Measurements from ENCODE around the gene CDH18. TPM values are rescaled to one million over a fixed set of nuclear protein-coding genes. Genes with fewer than 3 reads are reported as not detected.

Gene CDH18, protein sequence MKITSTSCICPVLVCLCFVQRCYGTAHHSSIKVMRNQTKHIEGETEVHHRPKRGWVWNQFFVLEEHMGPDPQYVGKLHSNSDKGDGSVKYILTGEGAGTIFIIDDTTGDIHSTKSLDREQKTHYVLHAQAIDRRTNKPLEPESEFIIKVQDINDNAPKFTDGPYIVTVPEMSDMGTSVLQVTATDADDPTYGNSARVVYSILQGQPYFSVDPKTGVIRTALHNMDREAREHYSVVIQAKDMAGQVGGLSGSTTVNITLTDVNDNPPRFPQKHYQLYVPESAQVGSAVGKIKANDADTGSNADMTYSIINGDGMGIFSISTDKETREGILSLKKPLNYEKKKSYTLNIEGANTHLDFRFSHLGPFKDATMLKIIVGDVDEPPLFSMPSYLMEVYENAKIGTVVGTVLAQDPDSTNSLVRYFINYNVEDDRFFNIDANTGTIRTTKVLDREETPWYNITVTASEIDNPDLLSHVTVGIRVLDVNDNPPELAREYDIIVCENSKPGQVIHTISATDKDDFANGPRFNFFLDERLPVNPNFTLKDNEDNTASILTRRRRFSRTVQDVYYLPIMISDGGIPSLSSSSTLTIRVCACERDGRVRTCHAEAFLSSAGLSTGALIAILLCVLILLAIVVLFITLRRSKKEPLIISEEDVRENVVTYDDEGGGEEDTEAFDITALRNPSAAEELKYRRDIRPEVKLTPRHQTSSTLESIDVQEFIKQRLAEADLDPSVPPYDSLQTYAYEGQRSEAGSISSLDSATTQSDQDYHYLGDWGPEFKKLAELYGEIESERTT
- not detected for polyA plus RNA-seq (2012; ENCODE audit: insufficient read depth, insufficient read length)

DNA sequence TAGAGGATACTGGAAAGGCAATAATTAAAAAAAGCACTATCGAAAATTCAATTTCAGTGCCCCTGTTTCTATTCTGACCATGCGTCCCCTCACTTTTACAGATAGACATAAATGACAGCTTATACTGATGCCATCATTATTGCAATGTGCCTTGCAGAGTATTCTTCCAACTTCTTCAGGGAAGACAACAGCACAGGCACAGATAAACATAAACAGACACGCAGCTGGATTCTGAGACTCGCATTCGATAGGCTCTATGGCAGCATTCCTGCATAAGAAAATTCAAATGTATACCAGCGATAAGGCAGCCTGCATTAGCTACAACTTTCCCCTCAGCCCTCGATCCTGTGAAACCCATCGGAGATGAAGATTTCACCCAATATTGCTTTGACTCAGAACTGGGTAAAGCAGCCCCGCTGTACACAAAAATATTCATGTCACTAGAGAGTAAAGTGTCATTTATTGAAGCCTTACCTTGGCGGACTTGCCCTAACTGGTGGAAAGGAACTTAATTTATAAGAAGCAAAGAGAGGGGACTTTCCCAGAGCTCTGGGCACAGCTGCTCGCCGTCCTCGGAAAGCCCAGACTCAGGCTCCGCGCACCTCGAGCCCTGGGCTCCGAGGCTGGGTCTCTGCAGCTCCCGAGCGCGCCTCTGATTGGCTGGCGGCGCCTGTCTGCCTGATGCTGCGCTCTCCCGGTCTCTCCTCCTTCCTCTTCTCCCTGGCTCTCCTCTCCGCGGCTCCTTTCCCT, at the start of gene CDH18:
CDH18 (minus strand) TSS at position 589 of the 750 bp plus-strand sequence. CDS start 149,214 bp downstream, outside the sequence.
- H3K4me3 ChIP-seq (ENCODE audit: low read length) = no peak within 1 kb of the TSS
- no peak for DNase-seq (ENCODE audit: low read depth, low spot score)

DNA sequence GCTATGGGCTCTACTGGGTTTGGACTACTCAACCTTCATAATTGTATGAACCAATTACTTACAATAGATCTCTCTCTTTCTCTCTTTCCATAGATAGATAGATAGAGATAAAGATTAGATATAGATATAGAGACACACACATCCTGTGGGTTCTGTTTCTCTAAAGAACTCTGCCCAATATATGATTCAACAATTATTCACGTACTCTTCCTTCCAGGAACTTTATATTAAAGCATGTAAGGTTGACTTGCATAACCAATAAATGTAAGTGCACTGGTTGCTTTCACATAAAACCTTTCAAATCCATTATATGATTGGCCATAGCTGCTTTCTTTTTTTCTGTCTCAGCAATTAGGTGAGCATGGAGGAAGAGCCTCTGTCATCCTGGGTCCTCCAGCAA, 46.7 kb upstream of the CDH18 start:
- no peak overlapping the region for H3K4me3 ChIP-seq (ENCODE audit: low read length)
- DNase-seq (ENCODE audit: low read depth, low spot score) = no peak

DNA sequence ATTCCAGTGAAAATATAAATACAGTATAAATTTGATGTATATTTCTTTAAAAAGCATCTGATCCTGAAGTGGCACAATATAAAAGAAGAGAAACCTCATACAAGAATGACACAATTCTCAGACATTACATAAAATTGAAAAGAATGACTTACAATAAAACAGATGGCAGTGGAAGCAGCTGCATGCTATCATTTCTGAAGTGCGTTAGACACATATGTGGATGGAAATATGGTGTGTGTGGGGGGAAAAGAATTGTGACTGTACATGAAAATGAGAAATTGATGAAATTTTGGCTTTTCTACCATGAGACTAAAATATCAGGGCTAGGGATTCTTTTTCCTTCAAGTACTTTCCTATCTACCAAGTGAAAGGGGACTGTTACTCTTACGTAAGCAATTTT, 45.9 kb upstream of the CDH18 start:
- no peak overlapping the region for H3K4me3 ChIP-seq (ENCODE audit: low read length)
- no peak for DNase-seq (ENCODE audit: low read depth, low spot score)

DNA sequence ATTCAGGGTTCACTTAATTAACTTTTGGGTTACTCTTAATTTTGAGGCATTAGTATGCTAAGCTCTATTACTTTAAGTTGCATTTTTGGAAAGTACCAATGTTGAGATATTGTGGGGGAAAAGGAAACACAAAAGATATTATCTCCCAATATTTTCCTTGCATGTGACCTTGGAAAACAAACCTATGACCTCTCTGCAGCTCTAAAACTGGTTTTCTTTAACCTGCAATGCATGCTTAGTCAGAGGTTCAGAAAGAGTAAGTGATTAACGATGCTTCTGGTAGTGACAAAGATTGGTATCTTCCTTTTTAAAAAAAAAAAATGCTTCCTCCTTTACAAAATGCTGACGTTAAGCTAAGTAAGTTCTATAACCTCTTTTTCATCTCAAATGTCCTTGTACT, 44.9 kb upstream of the CDH18 start:
- no peak overlapping the region for H3K4me3 ChIP-seq (ENCODE audit: low read length)
- no peak for DNase-seq (ENCODE audit: low read depth, low spot score)

DNA sequence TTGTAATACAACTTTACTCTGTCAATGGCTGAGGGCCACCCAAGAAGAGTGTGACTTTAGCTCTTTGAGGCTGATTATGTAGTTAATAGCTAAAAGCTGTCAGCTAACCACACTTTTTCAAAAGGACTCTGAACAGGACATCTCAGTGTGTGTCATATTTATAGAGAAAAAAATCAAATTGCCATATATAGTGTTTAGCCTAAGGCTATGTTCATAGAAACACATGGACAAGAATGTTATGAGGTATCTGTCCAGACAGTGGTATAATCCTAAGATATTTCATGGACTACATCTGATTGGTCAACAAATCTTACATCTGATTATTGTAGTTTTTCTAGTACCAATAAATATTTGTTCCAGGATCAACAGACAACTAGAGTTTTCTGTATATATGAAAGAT, 42.1 kb upstream of the CDH18 start:
- no peak overlapping the region for H3K4me3 ChIP-seq (ENCODE audit: low read length)
- no peak for DNase-seq (ENCODE audit: low read depth, low spot score)

DNA sequence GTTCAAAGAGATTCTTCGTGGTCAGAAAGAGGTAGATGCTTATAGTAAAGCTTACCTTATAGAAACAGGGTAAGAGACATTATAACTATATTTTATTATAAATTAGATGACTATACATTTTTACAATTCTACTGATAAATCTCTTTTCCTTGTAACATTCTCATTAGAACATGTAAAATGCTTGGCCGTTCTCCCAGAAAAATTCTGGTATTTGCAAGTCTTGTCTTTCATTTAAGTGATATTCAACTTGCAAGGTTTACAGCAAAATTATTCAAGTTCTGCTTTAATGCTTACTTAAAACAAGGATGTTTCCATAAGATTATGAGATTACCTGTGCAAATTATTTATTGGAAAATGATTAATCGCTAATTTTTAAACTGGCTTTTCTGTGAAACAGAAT, 41.3 kb upstream of the CDH18 start:
- no peak overlapping the region for H3K4me3 ChIP-seq (ENCODE audit: low read length)
- no peak for DNase-seq (ENCODE audit: low read depth, low spot score)

DNA sequence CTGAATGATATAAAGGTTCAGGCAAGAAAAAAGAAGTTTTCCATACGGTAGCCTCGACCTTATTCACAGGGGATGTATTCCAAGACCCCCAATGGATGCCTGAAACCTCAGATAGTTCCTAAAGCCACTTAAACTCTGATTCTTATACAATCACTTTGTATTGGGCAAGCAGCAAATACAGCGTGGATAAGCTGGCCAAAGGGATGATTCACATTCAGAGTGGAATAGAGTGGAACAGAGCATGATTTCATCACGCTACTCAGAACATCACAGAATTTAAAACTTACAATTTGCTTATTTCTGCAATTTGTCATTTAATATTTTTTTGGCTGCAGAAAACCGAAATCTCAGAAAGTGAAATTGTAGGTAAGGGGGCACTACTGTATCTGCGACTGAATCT, 40.5 kb upstream of the CDH18 start:
- DNase-seq (ENCODE audit: low read depth, low spot score) = no peak
- H3K4me3 ChIP-seq (ENCODE audit: low read length) = no peak overlapping the region

DNA sequence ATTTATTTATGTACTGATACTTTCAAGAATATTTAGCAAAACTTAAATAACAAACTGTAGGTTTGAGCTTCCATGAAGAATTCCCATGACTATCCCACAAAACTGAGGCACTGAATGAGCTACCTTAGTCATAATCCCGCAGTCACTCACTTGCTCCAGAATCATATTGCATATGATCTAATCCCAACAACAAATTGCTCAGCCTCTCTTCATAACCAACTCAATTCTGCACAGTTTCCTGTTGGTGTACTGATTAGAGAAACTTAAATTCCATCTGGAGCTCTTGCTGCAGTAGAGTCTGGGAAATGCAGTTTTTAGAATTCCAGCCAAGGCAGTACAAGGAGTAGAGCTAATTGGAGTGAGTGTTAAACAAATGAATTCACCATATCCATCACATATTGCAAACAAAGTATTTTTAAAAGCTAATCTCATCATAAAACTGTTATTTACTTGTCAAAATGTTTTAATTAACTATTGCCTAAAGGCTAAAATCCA, 35.7 kb upstream of the CDH18 start:
- H3K4me3 ChIP-seq (ENCODE audit: low read length) = no peak overlapping the region
- no peak for DNase-seq (ENCODE audit: low read depth, low spot score)

DNA sequence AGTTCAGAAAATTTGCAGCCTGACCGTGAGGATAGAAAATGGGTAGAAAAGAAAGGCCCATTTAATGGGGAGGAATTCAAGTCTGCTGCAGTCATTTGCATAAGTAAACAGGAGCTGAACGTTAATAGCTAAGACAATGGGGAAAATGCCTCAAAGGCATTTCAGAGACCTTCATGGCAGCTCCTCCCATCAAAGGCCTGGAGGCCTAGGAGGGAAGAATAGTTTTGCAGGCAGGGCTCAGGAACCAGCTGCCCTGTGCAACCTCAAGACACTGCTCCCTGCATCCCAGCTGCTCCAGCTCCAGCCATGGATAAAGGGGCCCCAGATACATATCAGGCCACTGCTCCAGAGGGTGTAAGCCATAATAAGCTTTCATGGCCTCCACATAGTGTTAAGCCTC, 32.2 kb upstream of the CDH18 start:
- no peak overlapping the region for H3K4me3 ChIP-seq (ENCODE audit: low read length)
- DNase-seq (ENCODE audit: low read depth, low spot score) = no peak

DNA sequence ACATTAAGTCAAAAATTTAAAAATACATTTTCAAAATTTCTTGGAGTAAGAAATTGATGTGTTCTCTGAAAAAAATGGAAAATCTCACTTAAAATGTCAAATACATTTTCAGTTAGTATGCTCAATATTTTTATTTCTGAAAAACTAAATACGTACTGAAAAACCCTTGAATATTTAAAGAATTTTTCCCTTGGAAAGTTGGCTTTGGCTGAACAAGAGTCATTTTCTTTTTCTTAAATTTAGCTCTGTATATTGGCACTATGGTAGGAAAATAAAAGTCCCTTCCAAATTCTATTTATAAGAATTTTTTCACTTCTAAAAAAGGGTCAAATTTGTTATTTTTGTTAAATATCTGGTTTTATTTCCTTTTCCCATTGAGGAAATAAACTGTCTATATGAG, 29.0 kb upstream of the CDH18 start:
- H3K4me3 ChIP-seq (ENCODE audit: low read length) = no peak overlapping the region
- DNase-seq (ENCODE audit: low read depth, low spot score) = no peak

DNA sequence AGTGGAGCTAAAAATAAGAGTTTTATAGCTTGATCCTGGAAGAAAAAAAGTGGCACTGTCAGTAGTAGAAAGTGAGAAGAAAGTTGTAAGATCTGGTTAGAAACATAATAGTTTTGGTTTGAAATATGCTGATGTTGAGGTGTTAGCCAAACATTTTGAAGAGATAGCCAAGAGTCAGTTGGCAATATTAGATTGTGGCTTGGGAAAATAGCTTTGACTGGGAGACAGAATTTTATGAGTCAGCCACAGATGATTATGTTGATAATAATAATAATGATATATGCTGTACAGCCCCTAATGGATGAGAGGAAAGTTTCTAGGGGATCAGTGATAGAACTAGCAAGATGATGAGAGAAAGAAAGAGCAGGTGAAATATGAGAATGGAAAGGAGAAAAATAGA, 12.4 kb upstream of the CDH18 start:
- no peak for DNase-seq (ENCODE audit: low read depth, low spot score)
- no peak overlapping the region for H3K4me3 ChIP-seq (ENCODE audit: low read length)

DNA sequence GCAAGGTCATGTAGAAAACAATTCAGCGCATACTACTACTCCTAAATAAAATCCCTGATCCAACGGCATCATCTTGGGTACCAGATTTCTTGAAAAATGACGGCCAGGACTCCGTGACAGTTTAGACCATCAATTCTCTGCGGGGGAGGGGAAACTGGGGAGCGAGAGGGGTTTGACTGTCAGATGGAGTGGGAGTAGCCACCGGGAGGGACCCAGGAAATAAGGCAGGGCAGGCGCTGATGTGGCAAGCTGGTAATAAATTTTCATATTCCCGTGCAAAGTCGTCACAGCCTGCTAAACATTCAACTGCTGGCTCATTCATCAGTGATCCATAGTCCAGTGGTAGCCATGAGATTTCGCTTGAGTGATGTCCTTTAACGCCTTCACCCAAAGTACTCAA, 457 bp upstream of the CDH18 start:
- no peak for DNase-seq (ENCODE audit: low read depth, low spot score)
- no peak overlapping the region for H3K4me3 ChIP-seq (ENCODE audit: low read length)

DNA sequence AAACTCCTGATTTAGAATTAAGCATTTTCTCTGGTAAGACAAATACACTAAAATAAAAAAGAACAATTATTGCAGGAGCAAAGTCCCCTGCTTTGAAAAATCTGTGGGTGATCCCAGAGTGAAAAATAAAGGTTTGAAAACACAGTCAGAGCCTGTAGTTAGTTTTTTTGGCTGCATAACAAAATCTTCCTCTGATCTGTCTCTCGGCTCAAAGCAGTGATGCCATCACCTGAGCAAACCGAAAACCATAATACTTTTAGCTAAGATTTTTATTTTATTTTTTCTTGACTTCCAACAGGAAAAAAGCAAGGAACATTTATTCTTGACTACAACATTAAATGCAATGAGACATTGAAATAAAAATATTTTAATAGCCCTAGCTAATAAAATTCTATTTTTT, 1.2 kb downstream of the CDH18 start:
- no peak for DNase-seq (ENCODE audit: low read depth, low spot score)
- no peak overlapping the region for H3K4me3 ChIP-seq (ENCODE audit: low read length)

DNA sequence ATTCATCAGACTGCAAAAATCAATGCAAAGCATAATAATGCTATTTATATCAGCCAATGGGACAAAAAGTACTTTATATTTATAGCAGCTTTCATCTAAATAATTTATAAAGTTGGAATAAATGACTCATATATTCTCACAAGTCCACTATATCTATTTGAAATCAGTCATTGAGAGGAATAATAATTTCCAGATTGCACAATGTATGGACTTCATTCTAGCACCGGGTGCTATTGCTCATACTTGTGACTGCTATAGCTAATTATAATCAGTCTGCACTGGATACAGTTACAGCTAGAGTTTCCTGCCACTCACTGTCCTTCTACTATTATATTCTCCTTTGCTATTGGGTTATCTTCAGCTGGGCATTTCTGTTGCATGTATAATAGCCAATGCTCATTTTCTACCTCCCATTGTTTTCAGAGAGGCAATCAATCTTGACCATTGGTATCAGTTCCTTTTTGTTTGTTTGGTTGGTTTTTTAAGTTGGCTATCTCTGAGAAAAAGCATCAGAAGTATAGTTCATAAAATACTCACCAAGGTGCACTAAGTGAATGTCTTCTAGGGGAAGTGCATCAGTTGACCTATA, 1.9 kb downstream of the CDH18 start:
- DNase-seq (ENCODE audit: low read depth, low spot score) = no peak
- no peak overlapping the region for H3K4me3 ChIP-seq (ENCODE audit: low read length)

DNA sequence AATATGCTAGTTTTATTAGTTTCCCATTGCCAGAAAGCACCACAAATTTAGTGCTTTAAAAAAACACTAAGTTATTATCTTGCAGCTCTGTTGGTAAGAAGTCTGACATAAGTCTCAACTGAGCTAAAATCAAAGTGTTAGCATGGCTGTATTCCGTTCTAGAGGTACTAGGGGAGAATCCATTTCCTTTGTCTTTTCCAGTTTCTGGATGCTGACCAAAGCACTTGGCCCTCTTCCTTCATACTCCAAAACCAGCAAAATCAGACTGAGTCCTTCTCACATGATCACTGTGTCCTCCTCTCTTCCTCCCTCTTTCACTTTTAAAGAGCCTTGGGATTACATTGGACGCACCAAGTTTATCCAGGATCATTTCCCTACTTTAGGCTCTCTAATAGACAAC, 9.5 kb downstream of the CDH18 start:
- H3K4me3 ChIP-seq (ENCODE audit: low read length) = no peak overlapping the region
- DNase-seq (ENCODE audit: low read depth, low spot score) = no peak

DNA sequence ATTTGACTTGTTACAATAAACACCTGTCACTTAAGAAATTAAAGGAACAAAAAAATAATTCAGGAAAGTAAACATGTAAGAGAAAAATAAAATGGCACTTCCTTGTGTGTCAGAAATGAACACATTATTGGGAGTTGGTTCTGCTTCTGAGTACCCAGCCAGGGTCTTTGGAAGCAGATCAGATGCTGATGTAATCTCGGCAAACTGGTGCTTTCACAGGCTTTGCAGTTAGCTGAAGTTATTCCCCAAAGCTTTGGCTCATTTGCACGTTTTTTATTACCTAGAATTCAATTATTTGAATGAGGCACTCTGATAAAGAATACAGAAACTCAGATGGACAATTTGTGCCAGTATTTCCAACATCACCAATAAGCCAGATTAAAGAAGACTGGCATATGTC, 10.9 kb downstream of the CDH18 start:
- no peak overlapping the region for H3K4me3 ChIP-seq (ENCODE audit: low read length)
- DNase-seq (ENCODE audit: low read depth, low spot score) = no peak

DNA sequence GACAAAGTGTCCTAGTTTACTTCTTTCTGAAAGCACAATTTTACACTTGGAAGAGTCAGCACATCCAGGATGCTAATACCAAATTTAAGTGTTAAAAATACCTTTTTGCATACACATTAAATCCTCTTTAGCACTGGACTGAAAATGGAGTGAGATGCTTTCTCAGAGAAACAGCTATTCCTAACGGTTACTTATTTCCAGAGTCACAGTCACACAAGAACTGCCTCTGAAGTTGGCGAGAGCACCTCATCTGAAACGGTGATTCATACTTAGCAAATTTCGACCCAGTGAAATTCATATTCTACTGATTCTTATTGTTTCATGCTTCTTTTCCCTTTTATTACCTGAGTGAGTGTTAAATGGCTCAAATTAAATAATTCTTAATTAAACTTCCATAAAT, 12.2 kb downstream of the CDH18 start:
- no peak overlapping the region for H3K4me3 ChIP-seq (ENCODE audit: low read length)
- DNase-seq (ENCODE audit: low read depth, low spot score) = no peak

DNA sequence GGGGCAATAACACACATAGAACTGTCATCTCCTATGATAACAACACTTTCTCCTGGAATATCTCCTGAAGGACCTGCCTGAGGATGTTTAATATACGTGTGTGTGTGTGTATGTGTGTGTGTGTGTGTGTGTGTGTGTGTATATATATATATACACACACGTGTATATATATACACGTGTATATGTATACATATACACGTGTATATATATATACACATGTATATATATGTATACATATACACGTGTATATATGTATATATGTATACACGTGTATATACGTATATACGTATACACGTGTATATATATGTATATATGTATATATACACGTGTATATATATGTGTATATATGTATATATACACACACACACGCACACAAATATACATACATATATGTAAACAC, 27.5 kb downstream of the CDH18 start:
- no peak overlapping the region for H3K4me3 ChIP-seq (ENCODE audit: low read length)
- no peak for DNase-seq (ENCODE audit: low read depth, low spot score)

DNA sequence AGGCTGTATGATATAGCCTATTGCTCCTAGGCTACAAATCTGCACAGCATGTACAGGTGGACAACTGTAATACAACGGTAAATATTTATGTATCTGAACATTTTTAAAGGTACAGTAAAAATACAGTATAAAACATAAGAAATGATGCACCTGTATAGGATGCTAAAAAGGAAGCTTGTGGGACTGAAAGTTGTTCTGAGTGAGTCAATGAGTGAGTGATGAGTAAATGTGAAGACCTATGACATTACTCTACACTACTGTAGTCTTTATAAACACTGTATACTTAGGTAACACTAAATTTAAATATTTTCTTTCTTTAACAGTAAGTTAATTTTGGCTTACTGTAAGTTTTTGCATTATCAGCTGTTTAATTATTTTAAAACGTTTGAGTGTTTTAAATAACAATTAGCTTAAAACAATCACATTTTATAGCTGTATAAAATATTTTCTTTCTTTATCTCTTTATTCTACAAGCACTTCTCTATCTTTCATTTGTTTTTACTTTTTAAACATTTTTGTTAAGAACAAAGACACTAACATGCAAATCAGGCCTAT, 28.1 kb downstream of the CDH18 start:
- DNase-seq (ENCODE audit: low read depth, low spot score) = no peak
- no peak overlapping the region for H3K4me3 ChIP-seq (ENCODE audit: low read length)

All from Jurkat, Clone E6-1 (cell line).